AG09309 (cell line): ENCODE data around the gene HNRNPUL1.

Experiments used
- DNase-seq: peaks from one replicate; pipeline ENCODE4 v3.0.0-alpha.2; 2010; ENCODE audit warnings: low read depth
- H3K4me3 ChIP-seq: 2 replicates; pipeline ENCODE4 v1.5.1; 2011; ENCODE audit warnings: mild to moderate bottlenecking, low read depth, low read length, moderate library complexity; ENCODE audit not compliant: control insufficient read depth
- TF ChIP-seq, protein P1 (sequence below): IDR thresholded peaks from 2 replicates; pipeline ENCODE4 v1.5.1; 2011; ENCODE audit warnings: mild to moderate bottlenecking, low read depth, low read length, inconsistent platforms; ENCODE audit not compliant: insufficient read depth, control insufficient read depth; ENCODE audit errors: missing control alignments

Gene HNRNPUL1

DNA sequence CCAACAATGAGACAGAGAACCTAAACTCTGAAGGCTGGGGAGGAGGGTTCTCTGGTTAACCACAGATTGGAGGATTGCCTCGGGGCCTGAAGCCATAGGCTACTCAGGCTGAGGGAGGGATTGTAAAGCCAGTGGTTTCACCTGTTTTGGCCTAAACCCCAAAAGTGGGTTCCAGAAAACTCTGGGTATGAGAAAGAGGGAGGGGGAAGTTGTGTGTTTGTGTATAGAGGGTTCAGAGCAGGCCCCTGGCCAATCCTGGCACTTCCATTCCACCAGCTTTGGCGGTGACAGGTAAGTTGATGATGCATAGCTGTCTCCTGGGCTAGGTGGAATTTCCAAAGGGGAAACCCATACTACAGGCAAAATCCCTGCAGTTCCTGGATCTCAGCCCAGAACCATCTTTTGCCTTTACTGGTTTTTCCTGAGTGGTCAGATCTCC lies 32.3 kb downstream of the HNRNPUL1 start:
- TF ChIP-seq, protein P1, sequence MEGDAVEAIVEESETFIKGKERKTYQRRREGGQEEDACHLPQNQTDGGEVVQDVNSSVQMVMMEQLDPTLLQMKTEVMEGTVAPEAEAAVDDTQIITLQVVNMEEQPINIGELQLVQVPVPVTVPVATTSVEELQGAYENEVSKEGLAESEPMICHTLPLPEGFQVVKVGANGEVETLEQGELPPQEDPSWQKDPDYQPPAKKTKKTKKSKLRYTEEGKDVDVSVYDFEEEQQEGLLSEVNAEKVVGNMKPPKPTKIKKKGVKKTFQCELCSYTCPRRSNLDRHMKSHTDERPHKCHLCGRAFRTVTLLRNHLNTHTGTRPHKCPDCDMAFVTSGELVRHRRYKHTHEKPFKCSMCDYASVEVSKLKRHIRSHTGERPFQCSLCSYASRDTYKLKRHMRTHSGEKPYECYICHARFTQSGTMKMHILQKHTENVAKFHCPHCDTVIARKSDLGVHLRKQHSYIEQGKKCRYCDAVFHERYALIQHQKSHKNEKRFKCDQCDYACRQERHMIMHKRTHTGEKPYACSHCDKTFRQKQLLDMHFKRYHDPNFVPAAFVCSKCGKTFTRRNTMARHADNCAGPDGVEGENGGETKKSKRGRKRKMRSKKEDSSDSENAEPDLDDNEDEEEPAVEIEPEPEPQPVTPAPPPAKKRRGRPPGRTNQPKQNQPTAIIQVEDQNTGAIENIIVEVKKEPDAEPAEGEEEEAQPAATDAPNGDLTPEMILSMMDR: no peak
- no peak for DNase-seq
- no peak overlapping the region for H3K4me3 ChIP-seq

DNA sequence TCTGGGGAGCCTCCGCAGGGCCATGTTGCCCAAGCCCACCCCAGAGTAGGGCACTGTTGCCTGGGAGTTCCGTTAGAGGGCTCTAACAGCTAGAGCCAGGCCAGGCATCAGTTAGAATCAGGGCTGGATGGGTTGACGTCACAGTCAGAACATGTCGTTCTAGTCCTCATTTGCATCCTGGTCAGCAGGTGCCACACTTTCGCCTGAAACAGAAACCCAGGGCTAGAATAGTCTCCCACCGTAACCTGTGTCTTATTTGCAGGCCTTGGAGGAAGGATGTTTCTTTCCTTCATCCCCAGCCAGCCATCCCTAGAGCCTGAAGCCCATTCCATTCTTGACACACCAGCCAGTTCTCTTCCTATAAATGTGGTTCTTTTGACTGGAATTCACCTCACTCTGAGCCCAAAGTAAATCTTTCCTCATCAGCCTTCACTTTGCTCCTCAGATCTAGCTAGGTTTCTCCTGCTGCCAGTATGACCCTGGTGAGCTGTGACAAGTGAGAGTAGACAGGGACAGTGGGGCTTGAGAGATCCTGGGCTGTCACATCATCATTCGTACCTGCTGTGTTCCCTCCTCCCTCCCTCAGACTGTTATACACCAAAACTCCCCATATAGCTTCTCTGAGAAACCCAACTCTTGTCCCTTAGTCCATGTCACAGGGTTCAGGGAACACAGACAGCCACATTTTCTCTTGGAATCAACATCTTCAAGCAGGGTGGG lies 33.6 kb downstream of the HNRNPUL1 start:
- TF ChIP-seq, protein P1: no peak
- H3K4me3 ChIP-seq: no peak overlapping the region
- no peak for DNase-seq

DNA sequence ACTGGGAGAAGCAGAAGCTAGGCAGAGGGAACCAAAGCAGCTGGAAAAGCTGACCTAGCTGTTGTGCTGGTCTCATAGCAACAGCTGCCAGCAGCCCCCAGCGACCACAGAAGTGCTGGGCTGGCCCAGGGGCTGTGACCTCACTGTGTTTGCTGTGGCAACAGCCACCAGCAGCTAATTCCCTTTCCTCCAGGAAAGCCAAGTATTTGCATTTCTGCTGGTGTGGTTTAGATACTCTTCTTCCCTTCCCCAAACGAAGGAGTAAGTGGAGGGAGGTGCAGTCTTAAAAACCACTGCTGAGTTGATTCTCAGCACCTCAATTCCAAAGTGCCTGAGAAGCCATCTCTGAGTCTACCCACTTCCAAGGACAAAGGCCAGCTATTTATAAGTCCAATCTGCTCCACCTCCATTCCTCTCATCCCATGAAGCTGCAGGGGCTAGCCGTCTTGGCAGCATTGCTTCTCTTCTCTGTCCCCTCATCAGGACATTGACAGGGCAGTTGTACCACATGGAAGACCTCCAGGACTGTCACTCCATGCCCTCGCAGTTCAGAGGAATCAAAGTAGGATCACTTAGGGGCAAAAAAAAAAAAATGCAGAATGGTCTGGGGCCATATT lies 34.3 kb downstream of the HNRNPUL1 start:
- TF ChIP-seq, protein P1: no peak
- DNase-seq: no peak
- H3K4me3 ChIP-seq: no peak overlapping the region

DNA sequence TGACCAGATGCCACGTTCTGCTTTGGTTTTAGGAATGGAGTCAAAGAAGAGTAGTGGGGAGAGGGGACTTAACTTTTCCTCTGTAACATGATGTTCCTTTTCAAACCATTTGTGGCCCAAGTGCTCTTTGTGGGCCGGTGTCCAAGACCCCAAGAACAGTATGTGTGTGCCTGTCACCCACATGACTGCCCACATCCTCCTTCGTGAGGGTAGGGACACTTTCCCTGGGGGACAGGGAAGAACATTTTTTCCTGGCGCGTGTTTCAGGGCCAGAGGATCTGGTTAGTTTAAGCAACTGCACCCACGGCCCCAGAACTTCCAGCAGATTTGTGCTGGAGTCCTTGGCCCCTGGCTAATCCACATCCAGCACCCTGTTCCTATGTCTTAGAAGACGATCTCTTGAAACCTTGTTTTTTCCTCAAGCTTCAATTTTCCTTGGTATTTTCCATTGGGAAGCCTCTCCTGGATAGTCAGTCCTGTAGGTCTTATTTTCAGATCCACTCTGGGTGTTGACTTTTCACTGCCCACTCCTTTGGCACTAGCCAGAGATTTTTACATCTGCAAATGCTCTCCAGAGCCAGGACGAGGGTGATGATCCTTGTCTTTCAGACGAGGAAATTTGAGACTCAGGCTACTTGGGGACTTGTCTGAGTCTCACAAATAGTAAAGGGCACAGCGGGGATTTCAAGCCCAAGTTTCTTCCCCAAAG lies 35.0 kb downstream of the HNRNPUL1 start:
- DNase-seq: no peak
- H3K4me3 ChIP-seq: no peak overlapping the region
- TF ChIP-seq, protein P1: no peak

DNA sequence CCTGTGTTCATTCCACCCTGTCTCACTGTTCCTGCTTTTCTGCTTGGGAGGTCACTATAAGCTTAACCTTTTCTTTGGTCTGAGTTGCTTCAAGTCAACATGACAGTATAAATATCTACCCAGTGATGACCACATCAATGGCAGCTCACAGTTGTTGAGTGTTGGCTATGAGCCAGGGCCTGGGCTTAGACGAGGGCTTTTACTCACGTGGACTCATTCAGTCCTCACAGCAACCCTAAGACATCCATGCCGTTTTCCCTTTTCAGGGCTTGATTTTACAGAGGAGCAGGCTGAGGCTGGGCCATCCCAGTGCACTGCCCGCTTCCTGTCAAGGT lies 35.5 kb downstream of the HNRNPUL1 start:
- no peak for DNase-seq
- TF ChIP-seq, protein P1: no peak
- no peak overlapping the region for H3K4me3 ChIP-seq

DNA sequence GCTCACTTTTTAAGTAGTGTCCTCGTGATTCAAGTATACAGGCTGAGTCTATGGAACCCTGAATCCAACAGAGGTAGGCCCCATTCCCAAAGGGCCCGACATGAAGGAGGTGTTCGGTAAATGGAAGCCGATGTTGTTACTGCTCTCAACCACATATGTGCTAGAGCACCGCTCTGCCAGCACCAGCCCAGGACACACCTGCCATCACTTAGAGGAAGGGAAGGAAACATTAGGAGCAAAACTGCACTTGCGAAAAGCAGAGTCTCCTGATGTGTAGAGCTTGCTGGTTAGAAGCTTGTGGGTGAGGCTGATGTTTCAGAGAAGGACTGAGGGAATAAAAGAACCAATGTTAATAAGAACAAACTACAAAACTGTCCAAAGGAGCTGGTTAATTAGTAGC lies 36.4 kb downstream of the HNRNPUL1 start:
- no peak for DNase-seq
- TF ChIP-seq, protein P1: no peak

More for the DNA sequence above, 36.4 kb downstream of the HNRNPUL1 start:
- H3K4me3 ChIP-seq: no peak overlapping the region
